HepG2 (cell line): Measurements from ENCODE around the gene ZNF618. TPM values are rescaled to one million over a fixed set of nuclear protein-coding genes. Genes with fewer than 3 reads are reported as not detected.

Experiments used
- ATAC-seq: fragments of 200-7000 bp; cut with Tn5 transposase; 3 replicates; pipeline ENCODE4 v1.9.1; 2020; ENCODE audit warnings: mild to moderate bottlenecking, moderate library complexity
- BruUV-seq: library from RNA; stranded (reverse); fragments of 400-500 nt; replicated peaks from 2 replicates; lab custom pipeline; 2021; lab: Mats Ljungman, UMichigan
- CTCF ChIA-PET: fragments of 300-600 bp; formaldehyde crosslinking; extraction: SDS; loops from one replicate; lab custom pipeline; 2021; ENCODE audit warnings: low total read pairs, inconsistent platforms, low intra/inter-chr PET ratio; lab: Yijun Ruan, JAX
- POLR2A ChIA-PET: fragments of 350-600 bp; sonication (Branson Sonifier 250); formaldehyde crosslinking; loops from one replicate; lab custom pipeline; 2020; ENCODE audit warnings: antibody characterized with exemption, inconsistent platforms; lab: Yijun Ruan, JAX
- DNase-seq: peaks from one replicate; pipeline ENCODE4 v3.0.0-alpha.2; 2015; ENCODE audit warnings: low spot score
- FAIRE-seq: peaks from 3 replicates; lab custom pipeline; 2011; peaks lifted over from hg19 to GRCh38; lab: Jason Lieb, UNC
- H2AFZ ChIP-seq: one replicate; pipeline ENCODE4 v1.6.1; 2011; ENCODE audit warnings: low read length, inconsistent platforms
- H3K27ac ChIP-seq: fragments of 300-600 bp; 3 replicates; pipeline ENCODE4 v1.8.0; 2011; ENCODE audit warnings: mixed run types, mild to moderate bottlenecking, mixed read lengths, low read length, inconsistent platforms; ENCODE audit not compliant: insufficient read depth; ENCODE audit errors: extremely low read length
- H3K27me3 ChIP-seq, 2 experiments: fragments of 200-600 bp in 1 of 2; 2 replicates in 1 of 2; 3 replicates in 1 of 2; pipeline versions ENCODE4 v1.6.0 to v1.8.0; 2011; ENCODE audit warnings: low read length in 2 of 2, mild to moderate bottlenecking in 2 of 2, moderate library complexity in 2 of 2, inconsistent platforms in 1 of 2; ENCODE audit not compliant: insufficient read depth in 2 of 2, control insufficient read depth in 1 of 2
- H3K36me3 ChIP-seq, 2 experiments: fragments of 200-600 bp in 1 of 2; replicated peaks in 1 of 2; 2 replicates in 1 of 2; 3 replicates in 1 of 2; pipeline versions ENCODE4 v1.5.1 to v1.8.0; 2011; ENCODE audit warnings: low read length in 2 of 2, inconsistent platforms in 1 of 2; ENCODE audit not compliant: insufficient read depth in 2 of 2, control insufficient read depth in 1 of 2
- H3K4me1 ChIP-seq: 2 replicates; pipeline ENCODE4 v1.5.1; 2012; ENCODE audit warnings: low read length, inconsistent platforms; ENCODE audit not compliant: insufficient read depth
- H3K4me2 ChIP-seq: 2 replicates; pipeline ENCODE4 v1.6.0; 2011; ENCODE audit warnings: low read depth, low read length, inconsistent platforms
- H3K4me3 ChIP-seq, 3 experiments: fragments of 200-600 bp in 1 of 3; sonication (generic), shearing (Covaris generic) in 1 of 3; replicated peaks in 1 of 3; 2 replicates each; pipeline ENCODE4 v1.5.1; 2011 to 2016; ENCODE audit warnings: low read length in 3 of 3, inconsistent platforms in 2 of 3, low read depth in 2 of 3, mild to moderate bottlenecking in 2 of 3, control low read depth in 1 of 3, mixed read lengths in 1 of 3; ENCODE audit not compliant: insufficient read depth in 1 of 3
- H3K79me2 ChIP-seq: one replicate; pipeline ENCODE4 v1.6.1; 2011; ENCODE audit warnings: low read length, inconsistent platforms; ENCODE audit not compliant: insufficient read depth
- H3K9ac ChIP-seq: 2 replicates; pipeline ENCODE4 v1.6.0; 2011; ENCODE audit warnings: mild to moderate bottlenecking, low read depth, low read length, inconsistent platforms; ENCODE audit not compliant: insufficient read depth
- H3K9me3 ChIP-seq: 2 replicates; pipeline ENCODE4 v1.5.1; 2012; ENCODE audit warnings: mild to moderate bottlenecking, low read length
- H4K20me1 ChIP-seq: 2 replicates; pipeline ENCODE4 v1.6.0; 2011; ENCODE audit warnings: inconsistent platforms, mild to moderate bottlenecking, low read length, moderate library complexity; ENCODE audit not compliant: insufficient read depth
- CEBPG ChIP-seq: IDR thresholded peaks from 2 replicates; pipeline ENCODE4 v1.6.1; 2016
- CHCHD3 ChIP-seq: sonication (generic); formaldehyde crosslinking; IDR thresholded peaks from 2 replicates; pipeline ENCODE4 v1.8.0; 2022; ENCODE audit warnings: mild to moderate bottlenecking, missing genetic modification reagents, moderate library complexity
- FOXP4 ChIP-seq: sonication (generic); formaldehyde crosslinking; IDR thresholded peaks from 2 replicates; pipeline ENCODE4 v1.4.0; 2020; ENCODE audit warnings: missing genetic modification reagents
- ISX ChIP-seq: sonication (generic); formaldehyde crosslinking; conservative IDR thresholded peaks from 2 replicates; pipeline ENCODE4 v1.5.0; 2020; ENCODE audit warnings: missing genetic modification reagents
- KDM5A ChIP-seq: fragments of 200-600 bp; sonication (generic); IDR thresholded peaks from 2 replicates; pipeline ENCODE4 v1.7.0; 2018; ENCODE audit warnings: antibody characterized with exemption, mild to moderate bottlenecking, low read length, borderline replicate concordance
- PHB2 ChIP-seq: fragments of 450-650 bp; IDR thresholded peaks from 2 replicates; pipeline ENCODE4 v1.6.1; 2018; ENCODE audit not compliant: partially characterized antibody
- RARG ChIP-seq: sonication (generic); formaldehyde crosslinking; IDR thresholded peaks from 2 replicates; pipeline ENCODE4 v1.4.0; 2020; ENCODE audit warnings: low read depth, mild to moderate bottlenecking, missing genetic modification reagents
- ZFP41 ChIP-seq: sonication (generic); formaldehyde crosslinking; IDR thresholded peaks from 2 replicates; pipeline ENCODE4 v1.4.0; 2020; ENCODE audit warnings: mild to moderate bottlenecking, missing genetic modification reagents, borderline replicate concordance
- ZHX2 ChIP-seq, 2 experiments: sonication (generic) in 1 of 2; formaldehyde crosslinking in 1 of 2; IDR thresholded peaks; 2 replicates each; pipeline versions ENCODE4 v1.6.1 to v1.9.0; 2014 to 2022; ENCODE audit warnings: antibody characterized with exemption in 1 of 2, borderline replicate concordance in 1 of 2, inconsistent platforms in 1 of 2, low read depth in 1 of 2, missing genetic modification reagents in 1 of 2
- ZNF557 ChIP-seq: sonication (generic); formaldehyde crosslinking; IDR thresholded peaks from 2 replicates; pipeline ENCODE4 v1.4.0; 2020; ENCODE audit warnings: missing genetic modification reagents
- ZNF614 ChIP-seq: IDR thresholded peaks from 2 replicates; pipeline ENCODE4 v1.6.1; 2018; ENCODE audit warnings: missing biosample characterization, missing genetic modification reagents, inconsistent platforms, borderline replicate concordance
- ZNF777 ChIP-seq: sonication (generic); formaldehyde crosslinking; IDR thresholded peaks from 2 replicates; pipeline ENCODE4 v1.4.0; 2020; ENCODE audit warnings: missing genetic modification reagents
- WGBS: methylation state at CpG from one replicate; pipeline ENCODE4 v1.1.6; 2017; ENCODE audit warnings: low lambda C conversion rate; 5-methylcytosine and 5-hydroxymethylcytosine counted together
- in situ Hi-C: cut with HindIII; loops from 2 replicates; pipeline ENCODE4 v1.10.0; 2017; ENCODE audit warnings: low pct_unique_long_range_greater_than_20kb; ENCODE audit not compliant: extremely low pct_ligation_motif_present
- intact Hi-C: fragments of 100-400 bp; cut with micrococcal nuclease; formaldehyde crosslinking; loops from one replicate; pipeline ENCODE4 v1.10.0; 2022; ENCODE audit not compliant: unreplicated experiment
- polyA plus RNA-seq, 8 experiments: library from polyadenylated mRNA; depleted of rRNA in 3 of 8; stranded (reverse) in 7 of 8; unstranded in 1 of 8; fragments of >200 nt; fragmentation: Illumina TruSeq in 4 of 8; extraction: Trizol in 4 of 8; gene quantifications; 2 replicates each; pipeline versions ENCODE4 v1.2.1 to v1.2.3, GENCODE V29; 2011 to 2016; ENCODE audit warnings: low read depth in 4 of 8, missing spikeins in 1 of 8, mixed read lengths in 1 of 8; ENCODE audit not compliant: insufficient read depth in 1 of 8
- total RNA-seq, 5 experiments: library from RNA; depleted of rRNA; stranded (reverse); fragments of >200 nt; fragmentation: Illumina TruSeq; extraction: Trizol; gene quantifications; 2 replicates each; pipeline ENCODE4 v1.2.3, GENCODE V29; 2016; ENCODE audit warnings: low read depth in 1 of 5
- TF ChIP-seq, protein P1 (sequence below): sonication (generic); formaldehyde crosslinking; IDR thresholded peaks from 2 replicates; pipeline ENCODE4 v1.9.0; 2021; ENCODE audit warnings: missing genetic modification reagents, borderline replicate concordance

Gene ZNF618
- total and polyA plus RNA-seq, 2 of the 13 experiments (the other 11 are each of a cell fraction or from before 2014, with no cell fraction given): 0.07 TPM

- no peak for DNase-seq
- WGBS: 38% methylated on average over 9 of the region's 14 CpGs
- no TSS peak for BruUV-seq
- H3K4me3 ChIP-seq: no peak overlapping the region
- ATAC-seq: peak; percentile 38; the same call in 2 of the 3 replicates
- H3K9ac ChIP-seq: no peak overlapping the region
- H3K36me3 ChIP-seq: no peaks in the 10 kb centered on the region
- in situ Hi-C loops (no loop called here), intact Hi-C loops (no loop called here)
- H2AFZ ChIP-seq: no peak overlapping the region
- no peak for FAIRE-seq
- H3K27me3 ChIP-seq: no peaks in the 10 kb centered on the region; a peak in 1 of 5 replicates
- H3K27ac ChIP-seq: no peak overlapping the region
- H3K79me2 ChIP-seq: no peaks in the 10 kb centered on the region
- no peaks in the 10 kb centered on the region for H3K9me3 ChIP-seq
- ChIA-PET POLR2A (no interaction called here), CTCF (no interaction called here)
- peaks cover 6% of the 10 kb centered on the region for H3K4me1 ChIP-seq
- H4K20me1 ChIP-seq: no peaks in the 10 kb centered on the region
- H3K4me2 ChIP-seq: no peak overlapping the region
- TF ChIP-seq RARG: no peak
- TF ChIP-seq ZFP41 (CRISPR knock-in tag): no peak
- TF ChIP-seq ZHX2 (IDR thresholded peaks at IDR 0.05; ENCODE audit: low read depth): no peak
- TF ChIP-seq ZHX2 (CRISPR knock-in tag; IDR thresholded peaks at IDR 0.05; ENCODE audit: borderline replicate concordance): no peak
- no peak for TF ChIP-seq ZNF777 (CRISPR knock-in tag)
- no peak for TF ChIP-seq CEBPG
- TF ChIP-seq PHB2: no peak
- no peak for TF ChIP-seq CHCHD3 (CRISPR knock-in tag)
- no peak for TF ChIP-seq ZNF614
- no peak for TF ChIP-seq FOXP4
- TF ChIP-seq, protein P1, sequence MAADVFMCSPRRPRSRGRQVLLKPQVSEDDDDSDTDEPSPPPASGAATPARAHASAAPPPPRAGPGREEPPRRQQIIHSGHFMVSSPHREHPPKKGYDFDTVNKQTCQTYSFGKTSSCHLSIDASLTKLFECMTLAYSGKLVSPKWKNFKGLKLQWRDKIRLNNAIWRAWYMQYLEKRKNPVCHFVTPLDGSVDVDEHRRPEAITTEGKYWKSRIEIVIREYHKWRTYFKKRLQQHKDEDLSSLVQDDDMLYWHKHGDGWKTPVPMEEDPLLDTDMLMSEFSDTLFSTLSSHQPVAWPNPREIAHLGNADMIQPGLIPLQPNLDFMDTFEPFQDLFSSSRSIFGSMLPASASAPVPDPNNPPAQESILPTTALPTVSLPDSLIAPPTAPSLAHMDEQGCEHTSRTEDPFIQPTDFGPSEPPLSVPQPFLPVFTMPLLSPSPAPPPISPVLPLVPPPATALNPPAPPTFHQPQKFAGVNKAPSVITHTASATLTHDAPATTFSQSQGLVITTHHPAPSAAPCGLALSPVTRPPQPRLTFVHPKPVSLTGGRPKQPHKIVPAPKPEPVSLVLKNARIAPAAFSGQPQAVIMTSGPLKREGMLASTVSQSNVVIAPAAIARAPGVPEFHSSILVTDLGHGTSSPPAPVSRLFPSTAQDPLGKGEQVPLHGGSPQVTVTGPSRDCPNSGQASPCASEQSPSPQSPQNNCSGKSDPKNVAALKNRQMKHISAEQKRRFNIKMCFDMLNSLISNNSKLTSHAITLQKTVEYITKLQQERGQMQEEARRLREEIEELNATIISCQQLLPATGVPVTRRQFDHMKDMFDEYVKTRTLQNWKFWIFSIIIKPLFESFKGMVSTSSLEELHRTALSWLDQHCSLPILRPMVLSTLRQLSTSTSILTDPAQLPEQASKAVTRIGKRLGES (CRISPR knock-in tag): no peak
- TF ChIP-seq ZNF557 (CRISPR knock-in tag): no peak
- no peak for TF ChIP-seq ISX (CRISPR knock-in tag)
- TF ChIP-seq KDM5A: no peak
Measured at GRCh38 chr9:114016629-114017423, 140.7 kb downstream of the ZNF618 start.
